Activated T-helper 1 cell treated with anti-CD3 and anti-CD28 coated beads, Interleukin-12 subunit alpha, Interleukin-12 subunit beta, Interleukin-2, Interleukin-4 antibody, amounts not matched to agents 30 ng/mL and 10 ng/mL and 1 ng/mL, durations not matched to agents 14 hours and 24 hours and 36 hours (primary cell): ENCODE measurements around the gene SQOR. TPM values are rescaled to one million over a fixed set of nuclear protein-coding genes. Genes with fewer than 3 reads are reported as not detected.

Source experiments
- total RNA-seq: library from RNA; stranded (reverse); gene quantifications from 2 replicates; pipeline ENCODE4 v1.2.3, GENCODE V29; 2022

SQOR gene
- total RNA-seq, 1 donor from 2014 or later: 96.0 TPM

Other genes with a start within 250 kb of the SQOR start
- gene SLC30A4, start 112.3 kb upstream of the SQOR start, total RNA-seq: 1.6 and 2.1 TPM in 2 replicates
- 50.6 TPM in 2 replicates for gene BLOC1S6, start 47.6 kb upstream of the SQOR start, total RNA-seq